NCI-H1417 treated with DMSO at 0.1 percent for 48 hours (cell line): ENCODE data around the gene FGFR2.

Experiments
- DNase-seq: peaks from one replicate; lab custom pipeline; 2025; lab: John Stamatoyannopoulos, UW

FGFR2 gene

GRCh38 chr10:121553511-121554264 lies 44.6 kb downstream of the FGFR2 start:
- no peak for DNase-seq

- no peak for DNase-seq
These were observed 45.5 kb downstream of the FGFR2 start for GRCh38 chr10:121552746-121553145.

- DNase-seq, result no peak
These were observed 46.9 kb downstream of the FGFR2 start for GRCh38 chr10:121551210-121551885.

GRCh38 chr10:121544301-121544869 lies 53.9 kb downstream of the FGFR2 start:
- DNase-seq, result no peak

- DNase-seq, result no peak
These were observed 54.7 kb downstream of the FGFR2 start for GRCh38 chr10:121543545-121543944.

GRCh38 chr10:121541450-121542120 lies 56.7 kb downstream of the FGFR2 start:
- no peak for DNase-seq

GRCh38 chr10:121540732-121541395 lies 57.4 kb downstream of the FGFR2 start:
- DNase-seq, result no peak

- no peak for DNase-seq
These were observed 58.5 kb downstream of the FGFR2 start for GRCh38 chr10:121539786-121540185.

- no peak for DNase-seq
These were observed 61.8 kb downstream of the FGFR2 start for GRCh38 chr10:121536310-121536913.

GRCh38 chr10:121535381-121535780 lies 62.9 kb downstream of the FGFR2 start:
- DNase-seq, result no peak

- no peak for DNase-seq
These were observed 65.9 kb downstream of the FGFR2 start for GRCh38 chr10:121532292-121532864.

- no peak for DNase-seq
These were observed 66.4 kb downstream of the FGFR2 start for GRCh38 chr10:121531830-121532178.

- DNase-seq, result no peak
These were observed 67.0 kb downstream of the FGFR2 start for GRCh38 chr10:121531076-121531829.

GRCh38 chr10:121530481-121531075 lies 67.7 kb downstream of the FGFR2 start:
- DNase-seq, result no peak

- DNase-seq, result no peak
These were observed 70.6 kb downstream of the FGFR2 start for GRCh38 chr10:121527690-121528089.

GRCh38 chr10:121526801-121527221 lies 71.4 kb downstream of the FGFR2 start:
- no peak for DNase-seq

GRCh38 chr10:121526135-121526790 lies 72.0 kb downstream of the FGFR2 start:
- no peak for DNase-seq

- DNase-seq, result no peak
These were observed 72.8 kb downstream of the FGFR2 start for GRCh38 chr10:121525251-121526134.
